Astrocyte of the hippocampus (primary cell): ENCODE data around the gene PTPRG.

Source experiments
- DNase-seq: peaks from one replicate; pipeline ENCODE4 v3.0.0; 2011; ENCODE audit warnings: low read depth, low spot score

The PTPRG gene

GRCh38 chr3:62052331-62052730, 491.0 kb downstream of the PTPRG start:
- no peak for DNase-seq

- no peak for DNase-seq
Observed at GRCh38 chr3:62056658-62057057, 495.3 kb downstream of the PTPRG start.

- DNase-seq: peak; percentile 60
Observed at GRCh38 chr3:62057339-62058047, 496.1 kb downstream of the PTPRG start.

GRCh38 chr3:62065985-62066693, 504.8 kb downstream of the PTPRG start:
- DNase-seq: peak; percentile 8

- DNase-seq: no peak
Observed at GRCh38 chr3:62068337-62068736, 507.0 kb downstream of the PTPRG start.

GRCh38 chr3:62070891-62071290, 509.5 kb downstream of the PTPRG start:
- DNase-seq: no peak

- no peak for DNase-seq
Observed at GRCh38 chr3:62073038-62073437, 511.7 kb downstream of the PTPRG start.

- DNase-seq: peak; percentile 16
Observed at GRCh38 chr3:62084558-62084957, 523.2 kb downstream of the PTPRG start.

- DNase-seq: no peak
Observed at GRCh38 chr3:62088472-62089104, 527.2 kb downstream of the PTPRG start.

GRCh38 chr3:62090066-62090465, 528.7 kb downstream of the PTPRG start:
- DNase-seq: no peak

- no peak for DNase-seq
Observed at GRCh38 chr3:62090519-62090918, 529.1 kb downstream of the PTPRG start.

GRCh38 chr3:62093025-62093424, 531.7 kb downstream of the PTPRG start:
- DNase-seq: no peak

- DNase-seq: no peak
Observed at GRCh38 chr3:62094461-62094860, 533.1 kb downstream of the PTPRG start.

- no peak for DNase-seq
Observed at GRCh38 chr3:62095080-62095479, 533.7 kb downstream of the PTPRG start.

GRCh38 chr3:62095756-62096155, 534.4 kb downstream of the PTPRG start:
- no peak for DNase-seq

- DNase-seq: no peak
Observed at GRCh38 chr3:62096521-62096920, 535.1 kb downstream of the PTPRG start.

GRCh38 chr3:62097121-62097520, 535.8 kb downstream of the PTPRG start:
- DNase-seq: no peak

GRCh38 chr3:62098646-62099365, 537.4 kb downstream of the PTPRG start:
- DNase-seq: no peak

GRCh38 chr3:62100282-62100989, 539.1 kb downstream of the PTPRG start:
- peak; percentile 35 for DNase-seq

GRCh38 chr3:62101488-62101887, 540.1 kb downstream of the PTPRG start:
- no peak for DNase-seq

GRCh38 chr3:62103531-62103930, 542.2 kb downstream of the PTPRG start:
- no peak for DNase-seq
